Measurements from ENCODE around the gene TESPA1.
"Not testable (repeated sequence)": the region's sequence is repeated elsewhere in the genome, so short reads cannot be mapped to it uniquely, and the experiment has no call there.

Gene TESPA1

DNA sequence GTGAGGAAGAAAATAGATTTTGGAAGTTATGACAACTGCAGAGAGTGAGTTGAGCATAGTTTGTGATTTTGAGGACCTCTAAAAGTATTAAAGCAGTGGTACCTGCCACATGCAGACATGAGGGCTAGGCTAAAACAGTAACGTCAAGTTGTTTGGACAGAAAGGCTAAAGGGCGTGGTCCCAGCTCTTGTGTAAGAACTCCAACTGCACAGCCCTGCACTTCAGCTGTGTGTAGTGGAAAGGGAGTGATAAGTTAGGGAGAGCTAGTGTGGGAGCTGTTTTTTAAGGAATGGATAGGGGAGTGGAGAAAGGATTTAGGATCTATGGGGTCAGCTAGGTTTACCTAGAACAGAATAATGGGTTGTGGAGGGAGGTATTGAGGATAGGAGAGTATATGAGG lies 39.5 kb downstream of the TESPA1 start:
- DNase-seq (ENCODE audit: low read depth), result no peak

DNA sequence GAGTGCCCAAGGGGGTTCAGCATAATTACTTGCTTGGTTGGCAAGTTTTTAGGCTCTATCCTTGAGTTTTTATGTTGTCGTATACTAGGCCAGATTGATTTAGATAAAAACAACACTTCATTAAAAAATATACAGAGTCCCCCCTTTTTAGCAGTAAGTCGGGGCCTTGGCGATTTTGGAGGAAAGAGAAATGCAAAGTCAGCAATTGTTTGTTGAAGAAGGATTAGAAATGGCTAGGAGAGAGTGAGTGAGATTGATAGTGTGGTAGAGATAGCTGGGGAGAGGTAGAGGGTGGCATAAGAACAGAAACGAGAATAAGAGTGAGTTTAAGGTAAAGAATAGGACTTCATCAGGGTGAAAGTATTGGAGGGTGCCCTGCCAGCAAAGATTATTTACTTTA lies 41.3 kb downstream of the TESPA1 start:
- not testable (repeated sequence) for DNase-seq (ENCODE audit: low read depth)

DNA sequence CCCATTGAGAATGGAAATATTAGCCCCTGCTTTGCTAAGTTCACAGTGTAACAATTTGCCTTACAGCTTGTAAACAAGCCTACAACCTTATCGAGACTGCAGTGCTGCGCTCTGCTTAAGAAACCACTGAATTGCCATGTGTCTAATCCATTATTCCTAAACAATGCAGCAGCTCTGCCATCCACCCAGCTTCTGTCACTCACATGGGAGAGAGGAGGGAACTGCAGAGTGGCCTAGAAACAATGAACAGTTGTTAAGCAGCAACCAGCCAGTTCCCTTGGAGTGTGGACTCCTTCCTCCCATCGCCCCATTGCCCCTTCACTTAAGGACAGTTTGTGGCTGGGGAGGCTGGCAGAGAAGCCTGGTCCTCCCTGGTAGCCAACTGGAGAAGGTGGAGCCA lies 42.9 kb downstream of the TESPA1 start:
- no peak for DNase-seq (ENCODE audit: low read depth)

DNA sequence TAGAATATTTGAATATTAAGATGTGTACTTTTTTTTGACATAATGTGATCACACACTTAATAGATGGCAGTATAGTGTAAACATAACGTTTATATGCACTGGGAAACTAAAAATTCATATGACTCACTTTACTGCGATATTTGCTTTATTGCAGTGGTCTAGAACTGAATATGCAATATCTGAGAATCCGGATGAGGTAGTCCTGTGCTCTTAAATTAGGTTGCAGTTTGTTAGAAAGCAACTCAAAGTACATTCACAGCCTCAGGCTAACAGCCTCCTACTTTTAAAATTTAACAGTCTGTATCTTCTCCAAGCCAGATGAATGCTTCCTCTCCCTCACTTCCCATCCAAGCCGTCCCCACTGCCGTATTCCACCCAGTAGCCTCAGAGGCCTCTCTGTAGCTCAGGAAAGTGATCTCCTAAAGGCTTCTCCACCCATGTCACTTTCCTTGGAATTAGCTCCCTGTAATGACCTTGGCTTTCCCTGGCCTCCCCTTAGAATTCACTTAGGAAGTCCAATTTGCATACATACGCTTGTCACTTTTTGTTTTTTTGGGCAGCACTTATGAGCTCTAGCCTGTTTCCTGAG lies 43.7 kb downstream of the TESPA1 start:
- no peak for DNase-seq (ENCODE audit: low read depth)

DNA sequence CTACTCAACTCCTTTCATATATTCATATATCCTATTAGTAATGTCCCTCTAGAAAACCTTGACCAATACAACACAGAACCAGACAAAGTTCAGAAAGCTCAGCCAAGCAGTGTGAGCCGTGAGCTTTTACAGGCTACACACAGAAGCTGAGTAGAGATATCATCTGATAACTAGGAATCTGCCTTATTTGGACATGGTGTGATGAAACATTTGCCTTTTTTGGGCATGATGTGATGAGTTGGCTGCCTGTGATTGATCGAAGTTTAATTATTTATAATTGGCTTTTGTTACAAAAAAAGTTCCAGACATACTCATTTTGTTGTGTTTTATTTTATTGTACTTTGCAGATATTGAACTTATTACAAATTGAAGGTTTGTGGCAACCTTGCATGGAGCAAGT lies 46.6 kb downstream of the TESPA1 start:
- no peak for DNase-seq (ENCODE audit: low read depth)

DNA sequence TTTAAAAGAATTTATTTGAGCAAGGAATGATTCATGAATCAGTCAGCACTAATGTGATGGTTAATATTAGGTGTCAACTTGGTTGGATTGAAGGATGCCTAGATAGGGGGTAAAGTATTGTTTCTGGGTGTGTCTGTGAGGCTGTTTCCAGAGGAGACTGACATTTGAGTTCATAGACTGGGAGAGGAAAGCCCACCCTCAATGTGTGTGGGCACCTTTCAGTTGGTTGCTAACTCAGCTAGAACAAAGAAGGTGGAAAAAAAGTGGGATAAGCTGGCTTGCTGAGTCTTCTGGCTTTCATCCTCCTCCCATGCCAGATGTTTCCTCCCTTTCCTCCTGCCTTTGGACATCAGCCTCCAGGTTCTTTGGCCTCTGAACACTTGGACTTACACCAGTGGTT lies 47.2 kb downstream of the TESPA1 start:
- no peak for DNase-seq (ENCODE audit: low read depth)

DNA sequence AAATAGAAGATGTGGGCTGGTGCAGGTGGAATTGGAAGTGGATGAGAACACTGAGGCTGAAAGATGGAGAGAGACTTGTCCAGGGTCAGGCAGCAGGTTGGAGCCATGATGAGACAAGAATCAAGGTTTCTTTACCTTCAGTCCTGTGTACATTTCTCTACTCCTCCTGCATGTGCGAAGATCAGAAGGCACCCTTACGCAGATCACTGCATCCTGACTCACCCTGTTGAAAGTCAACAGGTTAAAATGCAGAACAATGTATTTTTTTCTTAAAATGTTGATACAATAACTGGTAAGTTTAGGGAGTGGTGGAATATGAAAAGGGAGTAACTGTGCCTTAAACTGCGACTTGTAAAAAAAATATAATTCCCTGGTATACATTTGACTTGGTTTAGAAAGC lies 47.8 kb downstream of the TESPA1 start:
- DNase-seq (ENCODE audit: low read depth), result no peak

DNA sequence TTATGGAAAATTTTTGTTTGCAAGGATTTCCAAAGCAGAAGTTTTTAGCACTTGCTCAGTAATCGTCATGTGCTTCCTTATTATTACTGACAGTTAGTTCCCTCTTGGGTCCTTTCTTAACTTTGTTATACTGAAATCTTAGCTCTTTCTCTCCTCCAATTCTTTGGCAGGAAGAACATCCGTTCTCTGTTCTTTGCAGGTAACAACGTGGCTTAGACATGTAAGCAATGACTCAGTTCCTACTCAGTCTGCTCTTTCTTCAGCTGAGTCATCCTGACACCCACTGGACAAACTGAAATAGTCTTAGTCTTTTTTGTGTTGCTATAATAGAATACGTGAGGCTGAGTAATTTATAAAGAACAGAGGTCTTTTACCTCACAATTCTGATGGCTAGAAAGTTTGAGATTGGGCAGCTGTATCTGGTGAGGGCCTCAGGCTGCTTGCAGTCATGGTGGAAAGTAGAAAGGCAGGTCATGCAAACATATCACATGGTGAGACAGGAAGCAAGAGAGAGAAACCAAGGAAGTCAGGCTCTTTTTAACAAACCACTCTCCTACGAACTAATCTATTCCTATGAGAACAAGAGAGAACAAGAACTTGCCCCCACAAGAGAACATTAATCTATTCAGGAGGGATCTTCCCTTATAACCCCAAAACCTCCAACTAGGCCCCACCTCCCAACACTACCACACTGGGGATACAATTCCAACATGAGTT lies 49.2 kb downstream of the TESPA1 start:
- peak; percentile 57 for DNase-seq (ENCODE audit: low read depth)

DNA sequence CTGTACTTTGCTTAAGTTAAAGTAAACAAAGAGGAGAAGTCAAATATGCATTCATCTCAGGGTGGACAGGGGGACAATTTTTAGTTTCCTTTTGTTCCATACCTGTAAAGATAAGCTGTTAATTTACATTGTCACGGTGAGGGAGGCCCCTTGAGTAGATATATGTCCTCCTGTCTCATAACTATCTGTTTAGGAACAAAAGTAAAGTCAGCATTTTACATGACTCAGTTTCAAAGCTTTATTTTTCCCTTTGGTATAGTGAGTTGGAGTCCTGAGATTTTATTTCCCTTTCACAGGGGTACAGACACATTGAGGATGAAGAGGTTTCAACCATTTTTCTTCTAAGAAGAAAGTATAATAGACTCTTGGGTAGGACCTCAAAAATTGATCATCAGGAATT lies 50.1 kb downstream of the TESPA1 start:
- DNase-seq (ENCODE audit: low read depth), result no peak

DNA sequence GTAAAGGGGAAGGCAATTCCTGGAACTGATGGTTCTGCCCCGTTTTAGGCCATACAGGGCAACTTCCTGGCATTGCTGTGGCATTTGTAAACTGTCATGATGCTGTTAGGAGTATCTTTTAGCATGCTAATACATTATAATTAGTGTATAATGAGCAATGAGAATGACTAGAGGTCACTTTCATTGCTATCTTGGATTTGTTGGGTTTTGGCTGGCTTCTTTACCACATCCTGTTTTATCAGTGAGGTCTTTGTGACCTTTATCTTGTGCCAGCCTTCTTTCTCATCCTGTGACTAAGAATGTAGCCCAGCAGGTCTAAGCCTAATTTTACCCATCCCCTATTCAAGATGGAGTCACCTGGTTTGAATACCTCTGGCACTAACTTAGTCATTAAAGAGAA lies 51.2 kb downstream of the TESPA1 start:
- DNase-seq (ENCODE audit: low read depth), result no peak

DNA sequence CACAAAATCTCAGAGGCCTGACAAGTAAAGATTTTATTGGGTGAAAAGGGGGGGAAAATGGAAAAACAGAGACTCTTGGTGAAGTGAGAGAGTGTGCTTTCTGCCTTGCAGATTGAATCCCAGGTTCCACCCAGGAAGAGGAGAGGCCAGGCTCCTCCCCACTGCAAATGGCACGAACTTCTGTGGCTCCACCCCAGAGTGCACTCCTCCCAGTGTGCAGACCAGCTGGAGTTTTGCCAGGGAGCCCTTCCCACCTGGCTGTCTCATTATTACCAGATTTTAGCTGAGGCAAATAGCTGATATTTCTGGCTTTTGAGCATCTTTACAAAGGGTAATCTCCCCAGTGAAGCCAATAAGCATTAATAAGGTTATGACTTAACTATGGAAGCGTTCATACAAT lies 51.9 kb downstream of the TESPA1 start:
- DNase-seq (ENCODE audit: low read depth), result no peak

DNA sequence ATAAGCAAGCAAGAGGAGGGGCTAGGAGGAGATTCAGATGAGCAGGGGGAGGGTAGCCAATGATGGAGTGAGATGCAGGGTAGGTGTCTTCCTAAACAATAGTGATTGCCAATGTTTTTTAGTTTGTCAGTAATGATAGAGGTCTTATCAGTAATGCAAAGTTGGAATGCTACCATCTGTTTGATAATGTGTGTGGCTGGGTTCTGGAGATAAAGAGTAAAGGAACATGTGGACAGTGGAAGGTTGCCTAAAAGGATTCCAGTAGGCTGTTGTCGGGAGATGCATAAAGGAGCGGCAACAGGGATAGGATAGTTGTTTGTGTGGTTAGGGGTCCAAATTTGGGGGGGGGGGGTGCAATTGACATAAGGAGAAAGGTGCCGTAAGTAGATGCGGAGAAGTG lies 52.5 kb downstream of the TESPA1 start:
- DNase-seq (ENCODE audit: low read depth), result no peak

DNA sequence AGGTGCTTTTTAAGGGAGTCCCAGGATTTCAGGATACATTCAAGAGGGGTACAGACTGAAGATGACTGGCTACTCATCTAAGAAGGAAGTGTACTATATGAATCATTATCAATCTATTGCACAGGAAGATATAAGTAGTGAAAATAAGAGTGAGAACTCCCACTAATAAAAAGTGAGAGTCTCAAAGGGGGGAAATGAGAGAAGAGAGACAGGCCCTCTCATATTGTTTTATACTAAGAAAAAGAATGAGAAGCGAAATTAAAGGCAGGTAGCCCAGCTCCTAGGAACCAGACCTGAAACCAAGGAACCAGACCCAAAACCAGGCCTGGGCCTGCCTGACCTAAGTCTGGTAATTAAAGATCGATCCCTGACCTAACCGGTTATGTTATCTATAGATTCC lies 54.6 kb downstream of the TESPA1 start:
- DNase-seq (ENCODE audit: low read depth), result no peak

DNA sequence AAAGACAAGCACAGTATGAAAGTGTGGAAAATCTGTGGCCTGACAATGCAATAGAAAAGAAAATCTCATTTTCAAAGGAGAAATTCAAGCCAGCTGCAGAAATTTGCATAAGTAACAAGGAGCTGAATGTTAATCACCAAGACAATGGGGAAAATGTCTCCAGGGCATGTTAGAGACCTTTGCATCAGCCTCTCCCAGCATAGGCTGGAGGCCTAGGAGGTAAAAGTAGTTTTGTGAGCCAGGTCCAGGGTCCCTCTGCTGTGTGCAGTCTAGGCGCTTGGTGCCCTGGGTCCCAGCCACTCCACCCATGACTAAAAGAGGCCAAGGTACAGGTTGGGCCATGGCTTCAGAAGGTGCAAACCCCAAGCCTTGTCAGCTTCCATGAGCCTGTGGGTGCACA lies 58.3 kb downstream of the TESPA1 start:
- no peak for DNase-seq (ENCODE audit: low read depth)

DNA sequence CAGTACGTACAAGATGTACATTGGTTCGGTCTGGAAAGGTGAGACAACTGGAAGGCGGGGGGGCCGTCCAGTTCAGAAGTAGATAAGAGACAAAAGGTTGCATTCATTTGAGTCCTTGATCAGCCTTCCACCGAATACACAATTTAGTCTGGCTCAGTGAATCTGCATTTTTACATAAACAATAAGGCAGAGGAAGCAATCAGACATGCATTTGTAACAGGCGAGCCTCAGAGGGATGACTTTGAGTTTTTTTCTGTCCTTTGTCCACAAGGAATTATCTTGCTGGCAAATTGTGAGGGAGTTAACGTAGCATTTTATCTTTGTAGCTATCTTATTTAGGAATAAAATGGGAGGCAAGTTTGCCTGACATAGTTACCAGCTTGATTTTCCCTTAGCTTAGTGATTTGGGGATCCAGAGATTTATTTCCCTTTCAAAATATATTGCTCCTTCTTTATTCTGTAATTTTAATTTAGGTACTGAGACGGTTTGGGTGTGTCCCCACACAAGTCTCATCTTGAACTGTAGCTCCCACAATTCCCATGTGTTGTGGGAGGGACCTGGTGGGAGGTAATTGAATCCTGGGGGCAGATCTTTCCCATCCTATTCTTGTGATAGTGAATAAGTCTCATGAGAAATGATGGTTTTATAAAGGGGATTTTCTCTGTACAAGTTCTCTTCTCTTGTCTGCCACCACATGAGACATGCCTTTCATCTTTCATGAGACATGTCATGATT lies 59.4 kb downstream of the TESPA1 start:
- no peak for DNase-seq (ENCODE audit: low read depth)

DNA sequence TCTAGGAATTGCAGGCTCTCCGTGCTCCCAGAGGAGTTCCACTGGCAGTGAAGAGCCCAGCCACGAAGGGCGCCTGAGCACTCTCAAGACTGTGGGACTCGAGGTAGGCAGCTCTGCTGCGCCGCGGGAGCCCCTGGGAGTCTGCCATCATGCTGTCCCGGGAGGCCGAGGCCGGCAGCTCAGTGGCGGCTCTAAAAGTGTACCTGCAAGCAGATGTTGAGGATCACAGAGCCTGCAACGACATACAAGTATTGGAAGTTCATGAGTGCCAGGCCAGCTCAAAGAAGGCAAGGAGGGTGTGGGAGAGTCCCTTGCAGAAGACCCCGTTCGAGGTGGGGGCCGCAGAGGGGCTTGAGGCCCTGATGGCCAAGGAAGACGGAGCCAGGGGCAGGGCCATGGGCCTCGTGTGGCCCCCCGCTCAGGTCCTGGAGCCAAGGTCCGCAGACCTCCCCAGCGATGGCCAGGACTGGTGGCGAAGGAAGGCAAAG lies 67.5 kb downstream of the TESPA1 start:
- DNase-seq (ENCODE audit: low read depth), result no peak
